ENCODE results near the gene SLC30A4. TPM values are rescaled to one million over a fixed set of nuclear protein-coding genes. Genes with fewer than 3 reads are reported as not detected.

Gene SLC30A4
- total RNA-seq, 2 donors from 2014 or later, result 42.9 to 233 TPM

DNA sequence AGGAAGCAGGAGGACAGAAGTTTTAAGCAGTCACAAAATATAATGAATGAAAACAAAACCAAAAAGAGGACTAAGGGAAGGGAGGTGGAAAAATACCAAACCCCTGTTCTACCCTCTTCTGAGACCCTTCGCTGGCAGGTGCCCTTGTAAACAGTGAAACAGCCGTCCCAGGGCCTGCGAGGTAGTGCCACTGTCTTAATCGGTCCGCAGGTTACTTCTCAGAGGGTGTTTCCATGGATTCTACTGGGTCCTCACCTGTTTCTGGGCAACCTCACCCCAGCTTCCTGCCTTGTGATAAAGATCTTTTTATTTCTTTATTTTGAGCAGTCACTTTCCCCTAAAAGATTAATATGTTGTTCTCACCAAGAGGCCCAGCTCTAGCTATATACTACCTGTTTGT lies 65.3 kb downstream of the SLC30A4 start:
- Histone ChIP-seq H3K27ac (no peak overlapping the region), H3K9me3 (no peaks in the 10 kb centered on the region), H3K4me1 (replicated peaks) (no peaks in the 10 kb centered on the region), H3K27me3 (replicated peaks; ENCODE audit: insufficient read depth) (no peaks in the 10 kb centered on the region), H3K36me3 (no peaks in the 10 kb centered on the region), H3K4me3 (no peak overlapping the region)
- intact Hi-C loops (cut with DNase I), result no loop called here
- TF ChIP-seq POLR2AphosphoS5 (IDR thresholded peaks at IDR 0.05), result no peak
- TF ChIP-seq POLR2A (IDR thresholded peaks at IDR 0.05), result no peak
- TF ChIP-seq, protein P1, sequence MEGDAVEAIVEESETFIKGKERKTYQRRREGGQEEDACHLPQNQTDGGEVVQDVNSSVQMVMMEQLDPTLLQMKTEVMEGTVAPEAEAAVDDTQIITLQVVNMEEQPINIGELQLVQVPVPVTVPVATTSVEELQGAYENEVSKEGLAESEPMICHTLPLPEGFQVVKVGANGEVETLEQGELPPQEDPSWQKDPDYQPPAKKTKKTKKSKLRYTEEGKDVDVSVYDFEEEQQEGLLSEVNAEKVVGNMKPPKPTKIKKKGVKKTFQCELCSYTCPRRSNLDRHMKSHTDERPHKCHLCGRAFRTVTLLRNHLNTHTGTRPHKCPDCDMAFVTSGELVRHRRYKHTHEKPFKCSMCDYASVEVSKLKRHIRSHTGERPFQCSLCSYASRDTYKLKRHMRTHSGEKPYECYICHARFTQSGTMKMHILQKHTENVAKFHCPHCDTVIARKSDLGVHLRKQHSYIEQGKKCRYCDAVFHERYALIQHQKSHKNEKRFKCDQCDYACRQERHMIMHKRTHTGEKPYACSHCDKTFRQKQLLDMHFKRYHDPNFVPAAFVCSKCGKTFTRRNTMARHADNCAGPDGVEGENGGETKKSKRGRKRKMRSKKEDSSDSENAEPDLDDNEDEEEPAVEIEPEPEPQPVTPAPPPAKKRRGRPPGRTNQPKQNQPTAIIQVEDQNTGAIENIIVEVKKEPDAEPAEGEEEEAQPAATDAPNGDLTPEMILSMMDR (IDR thresholded peaks at IDR 0.05), result no peak
- WGBS, result 25% methylated on average over 5 of the region's 5 CpGs
- DNase-seq (ENCODE audit: low spot score), result no peak

- no peak overlapping the region for H3K27ac ChIP-seq
- intact Hi-C loops (cut with DNase I), result no loop called here
- H3K27me3 ChIP-seq (replicated peaks; ENCODE audit: insufficient read depth), result no peaks in the 10 kb centered on the region
- no peaks in the 10 kb centered on the region for H3K9me3 ChIP-seq
- no peaks in the 10 kb centered on the region for H3K4me1 ChIP-seq (replicated peaks)
- TF ChIP-seq, protein P1 (IDR thresholded peaks at IDR 0.05), result no peak
- TF ChIP-seq POLR2A (IDR thresholded peaks at IDR 0.05), result no peak
- TF ChIP-seq POLR2AphosphoS5 (IDR thresholded peaks at IDR 0.05), result no peak
- WGBS, result 64% methylated on average over 21 of the region's 22 CpGs
- H3K4me3 ChIP-seq, result no peak overlapping the region
- DNase-seq (ENCODE audit: low spot score), result no peak
- H3K36me3 ChIP-seq, result no peaks in the 10 kb centered on the region
Observed at GRCh38 chr15:45456212-45457106, 66.1 kb downstream of the SLC30A4 start.

- Histone ChIP-seq H3K4me3 (no peak overlapping the region), H3K27me3 (replicated peaks; ENCODE audit: insufficient read depth) (no peaks in the 10 kb centered on the region), H3K4me1 (replicated peaks) (no peaks in the 10 kb centered on the region), H3K9me3 (no peaks in the 10 kb centered on the region), H3K36me3 (no peaks in the 10 kb centered on the region), H3K27ac (no peak overlapping the region)
- TF ChIP-seq POLR2A (IDR thresholded peaks at IDR 0.05) (no peak), POLR2AphosphoS5 (IDR thresholded peaks at IDR 0.05) (peak; percentile 39)
- WGBS, result 33% methylated on average over 8 of the region's 8 CpGs
- peak; percentile 66 for DNase-seq (ENCODE audit: low spot score)
- intact Hi-C loops (cut with DNase I), result no loop called here
Observed at GRCh38 chr15:45454814-45455213, 67.7 kb downstream of the SLC30A4 start.

- Histone ChIP-seq H3K9me3 (no peaks in the 10 kb centered on the region), H3K27me3 (replicated peaks; ENCODE audit: insufficient read depth) (no peaks in the 10 kb centered on the region), H3K36me3 (no peaks in the 10 kb centered on the region), H3K27ac (no peak overlapping the region), H3K4me1 (replicated peaks) (no peaks in the 10 kb centered on the region), H3K4me3 (no peak overlapping the region)
- intact Hi-C loops (cut with DNase I), result no loop called here
- 92% methylated on average over 6 of the region's 6 CpGs for whole genome bisulfite sequencing
- DNase-seq (ENCODE audit: low spot score), result no peak
- no peak for TF ChIP-seq POLR2AphosphoS5 (IDR thresholded peaks at IDR 0.05)
- TF ChIP-seq, protein P1 (IDR thresholded peaks at IDR 0.05), result no peak
- TF ChIP-seq POLR2A (IDR thresholded peaks at IDR 0.05), result no peak
Observed at GRCh38 chr15:45451265-45451664, 71.3 kb downstream of the SLC30A4 start.

- Histone ChIP-seq H3K36me3 (no peaks in the 10 kb centered on the region), H3K27ac (peak overlapping the region in 1 of 2 donors; percentile 33), H3K9me3 (no peaks in the 10 kb centered on the region), H3K27me3 (replicated peaks; ENCODE audit: insufficient read depth) (no peaks in the 10 kb centered on the region), H3K4me1 (replicated peaks) (no peaks in the 10 kb centered on the region), H3K4me3 (no peak overlapping the region)
- WGBS, result 73% methylated on average over 22 of the region's 22 CpGs
- peak; percentile 85 for DNase-seq (ENCODE audit: low spot score)
- intact Hi-C loops (cut with DNase I), result no loop called here
- TF ChIP-seq POLR2AphosphoS5 (IDR thresholded peaks at IDR 0.05), result peak; percentile 81
- TF ChIP-seq POLR2A (IDR thresholded peaks at IDR 0.05), result peak; percentile 28
- TF ChIP-seq, protein P1 (IDR thresholded peaks at IDR 0.05), result peak in 2 of 4 experiments; percentile 5 to 34
Observed at GRCh38 chr15:45449916-45450867, 72.4 kb downstream of the SLC30A4 start.

Measured in prostate gland (tissue), 2 donors.